Body of pancreas (tissue), 4 donors: ENCODE data around the gene CRYGD.

Experiments used
- POLR2A ChIP-seq, 3 donors: fragments of 450-650 bp; IDR thresholded peaks; one replicate each; pipeline ENCODE4 v1.6.1; 2016; ENCODE audit warnings: antibody characterized with exemption in 3 of 3, mild to moderate bottlenecking in 2 of 3
- TF ChIP-seq, protein P1 (sequence below), 7 experiments: fragments of 450-650 bp in 4 of 7; fragments of 200-600 bp in 3 of 7; sonication (generic) in 3 of 7; IDR thresholded peaks; one replicate each; pipeline ENCODE4 v1.5.1; 2016 to 2019; ENCODE audit warnings: antibody characterized with exemption in 7 of 7

DNA sequence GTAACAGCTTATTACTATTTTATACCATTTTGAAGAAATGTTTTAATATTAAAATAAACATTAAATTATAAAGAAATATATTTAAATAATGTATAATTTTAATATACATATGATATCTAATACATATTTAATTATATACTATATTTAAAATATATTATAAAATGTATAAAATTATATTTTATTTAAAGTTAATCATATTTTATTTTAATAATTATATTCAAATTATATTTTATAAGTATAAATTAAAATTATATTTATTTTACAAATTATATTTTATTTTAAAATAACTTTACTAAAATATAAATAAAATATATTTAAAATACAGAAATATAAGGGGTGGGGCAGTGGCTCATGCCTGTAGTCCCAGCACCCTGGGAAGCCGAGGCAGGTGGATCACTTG is 2.1 kb downstream of the CRYGD start:
- TF ChIP-seq, protein P1, sequence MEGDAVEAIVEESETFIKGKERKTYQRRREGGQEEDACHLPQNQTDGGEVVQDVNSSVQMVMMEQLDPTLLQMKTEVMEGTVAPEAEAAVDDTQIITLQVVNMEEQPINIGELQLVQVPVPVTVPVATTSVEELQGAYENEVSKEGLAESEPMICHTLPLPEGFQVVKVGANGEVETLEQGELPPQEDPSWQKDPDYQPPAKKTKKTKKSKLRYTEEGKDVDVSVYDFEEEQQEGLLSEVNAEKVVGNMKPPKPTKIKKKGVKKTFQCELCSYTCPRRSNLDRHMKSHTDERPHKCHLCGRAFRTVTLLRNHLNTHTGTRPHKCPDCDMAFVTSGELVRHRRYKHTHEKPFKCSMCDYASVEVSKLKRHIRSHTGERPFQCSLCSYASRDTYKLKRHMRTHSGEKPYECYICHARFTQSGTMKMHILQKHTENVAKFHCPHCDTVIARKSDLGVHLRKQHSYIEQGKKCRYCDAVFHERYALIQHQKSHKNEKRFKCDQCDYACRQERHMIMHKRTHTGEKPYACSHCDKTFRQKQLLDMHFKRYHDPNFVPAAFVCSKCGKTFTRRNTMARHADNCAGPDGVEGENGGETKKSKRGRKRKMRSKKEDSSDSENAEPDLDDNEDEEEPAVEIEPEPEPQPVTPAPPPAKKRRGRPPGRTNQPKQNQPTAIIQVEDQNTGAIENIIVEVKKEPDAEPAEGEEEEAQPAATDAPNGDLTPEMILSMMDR (IDR thresholded peaks at IDR 0.05), result no peak
- no peak for TF ChIP-seq POLR2A (IDR thresholded peaks at IDR 0.05)
